Vagina (tissue), 2 donors: ENCODE data around the gene PC.

Experiments used
- POLR2A ChIP-seq, 2 donors: fragments of 450-650 bp; IDR thresholded peaks; one replicate each; pipeline ENCODE4 v1.6.1; 2017; ENCODE audit warnings: antibody characterized with exemption in 2 of 2, mild to moderate bottlenecking in 2 of 2, moderate library complexity in 2 of 2
- TF ChIP-seq, protein P1 (sequence below), 3 experiments: fragments of 450-650 bp in 2 of 3; fragments of 200-600 bp in 1 of 3; sonication (generic) in 1 of 3; IDR thresholded peaks; one replicate each; pipeline ENCODE4 v1.5.1; 2017 to 2019; ENCODE audit warnings: antibody characterized with exemption in 3 of 3, mild to moderate bottlenecking in 2 of 3, moderate library complexity in 2 of 3

DNA sequence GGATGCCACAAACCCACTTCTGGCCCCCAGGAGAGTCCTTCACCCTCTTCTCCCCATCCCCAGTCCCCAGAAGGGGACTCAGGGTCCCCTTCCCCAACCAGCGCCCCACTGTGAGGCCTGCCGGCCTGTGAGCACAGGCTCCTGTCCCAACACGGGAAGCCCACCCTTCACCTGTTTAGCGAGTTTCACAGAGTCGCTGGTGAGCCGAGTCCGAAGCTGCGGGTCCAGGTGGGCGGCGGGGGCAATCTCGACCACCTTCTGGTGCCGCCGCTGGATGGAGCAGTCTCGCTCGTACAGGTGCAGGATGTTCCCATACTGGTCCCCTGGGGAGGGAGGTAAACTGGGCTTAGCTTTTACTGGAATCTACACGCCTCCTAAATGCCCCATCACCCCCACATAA lies 88.1 kb downstream of the PC start:
- no peak for TF ChIP-seq POLR2A (IDR thresholded peaks at IDR 0.05)
- TF ChIP-seq, protein P1, sequence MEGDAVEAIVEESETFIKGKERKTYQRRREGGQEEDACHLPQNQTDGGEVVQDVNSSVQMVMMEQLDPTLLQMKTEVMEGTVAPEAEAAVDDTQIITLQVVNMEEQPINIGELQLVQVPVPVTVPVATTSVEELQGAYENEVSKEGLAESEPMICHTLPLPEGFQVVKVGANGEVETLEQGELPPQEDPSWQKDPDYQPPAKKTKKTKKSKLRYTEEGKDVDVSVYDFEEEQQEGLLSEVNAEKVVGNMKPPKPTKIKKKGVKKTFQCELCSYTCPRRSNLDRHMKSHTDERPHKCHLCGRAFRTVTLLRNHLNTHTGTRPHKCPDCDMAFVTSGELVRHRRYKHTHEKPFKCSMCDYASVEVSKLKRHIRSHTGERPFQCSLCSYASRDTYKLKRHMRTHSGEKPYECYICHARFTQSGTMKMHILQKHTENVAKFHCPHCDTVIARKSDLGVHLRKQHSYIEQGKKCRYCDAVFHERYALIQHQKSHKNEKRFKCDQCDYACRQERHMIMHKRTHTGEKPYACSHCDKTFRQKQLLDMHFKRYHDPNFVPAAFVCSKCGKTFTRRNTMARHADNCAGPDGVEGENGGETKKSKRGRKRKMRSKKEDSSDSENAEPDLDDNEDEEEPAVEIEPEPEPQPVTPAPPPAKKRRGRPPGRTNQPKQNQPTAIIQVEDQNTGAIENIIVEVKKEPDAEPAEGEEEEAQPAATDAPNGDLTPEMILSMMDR (IDR thresholded peaks at IDR 0.05) = no peak
